Effector memory CD4-positive, alpha-beta T cell (primary cell): ENCODE results near the gene GPC4.

Experiments used
- DNase-seq, 3 donors: peaks; one replicate each; pipeline ENCODE4 v3.0.0-alpha.2; 2020
- H3K27ac ChIP-seq: 2 replicates; pipeline ENCODE4 v1.7.0; 2013; ENCODE audit warnings: mild to moderate bottlenecking, low read length, moderate library complexity; ENCODE audit not compliant: insufficient read depth, poor library complexity, severe bottlenecking
- H3K27me3 ChIP-seq: replicated peaks from 2 replicates; pipeline ENCODE4 v1.7.0; 2013; ENCODE audit warnings: mild to moderate bottlenecking, low read length; ENCODE audit not compliant: insufficient read depth, control insufficient read depth, poor library complexity, severe bottlenecking
- H3K36me3 ChIP-seq: 2 replicates; pipeline ENCODE4 v1.7.0; 2013; ENCODE audit warnings: mild to moderate bottlenecking, low read length, moderate library complexity; ENCODE audit not compliant: control insufficient read depth, insufficient read depth
- H3K4me1 ChIP-seq: 2 replicates; pipeline ENCODE4 v1.7.0; 2013; ENCODE audit warnings: low read length, mild to moderate bottlenecking; ENCODE audit not compliant: control insufficient read depth, insufficient read depth, poor library complexity, severe bottlenecking
- H3K4me3 ChIP-seq: 2 replicates; pipeline ENCODE4 v1.7.0; 2013; ENCODE audit warnings: low read length, low read depth, mild to moderate bottlenecking; ENCODE audit not compliant: insufficient read depth, poor library complexity, severe bottlenecking
- H3K9me3 ChIP-seq: 2 replicates; pipeline ENCODE4 v1.7.0; 2013; ENCODE audit warnings: mild to moderate bottlenecking, low read length, moderate library complexity; ENCODE audit not compliant: control insufficient read depth

GPC4 gene

GRCh38 chrX:133373386-133374079 is 41.8 kb downstream of the GPC4 start:
- Histone ChIP-seq H3K4me1 (no peaks in the 10 kb centered on the region), H3K4me3 (no peak overlapping the region), H3K36me3 (no peaks in the 10 kb centered on the region), H3K27ac (no peak overlapping the region), H3K27me3 (no peaks in the 10 kb centered on the region), H3K9me3 (no peaks in the 10 kb centered on the region)
- DNase-seq, result no peak

- Histone ChIP-seq H3K27ac (no peak overlapping the region), H3K36me3 (no peaks in the 10 kb centered on the region), H3K4me1 (no peaks in the 10 kb centered on the region), H3K9me3 (no peaks in the 10 kb centered on the region), H3K4me3 (no peak overlapping the region), H3K27me3 (no peaks in the 10 kb centered on the region)
- DNase-seq, result no peak
Measured at GRCh38 chrX:133370696-133371275, 44.5 kb downstream of the GPC4 start.

DNA sequence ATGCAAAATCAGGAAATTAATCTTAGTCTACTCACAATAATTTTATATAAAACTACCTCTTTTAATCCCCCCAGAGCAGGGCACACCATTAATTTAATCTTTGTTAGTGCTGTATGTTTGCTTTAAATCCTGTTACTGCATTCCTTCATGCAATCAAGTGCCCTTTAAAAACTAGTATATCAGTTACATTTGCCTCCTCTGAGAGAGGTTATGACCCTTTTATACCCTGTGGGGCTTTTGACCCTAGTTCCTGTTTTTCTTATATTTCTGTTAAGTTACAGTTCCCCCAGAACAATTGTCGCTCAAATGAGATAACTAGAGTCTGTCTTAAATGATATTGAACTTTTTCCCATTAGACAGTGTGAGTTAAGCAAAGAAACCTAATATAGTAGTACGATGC is 46.2 kb downstream of the GPC4 start:
- H3K27ac ChIP-seq, result no peak overlapping the region
- no peaks in the 10 kb centered on the region for H3K27me3 ChIP-seq
- no peak for DNase-seq
- H3K9me3 ChIP-seq, result no peaks in the 10 kb centered on the region
- H3K4me3 ChIP-seq, result no peak overlapping the region
- H3K36me3 ChIP-seq, result no peaks in the 10 kb centered on the region
- no peaks in the 10 kb centered on the region for H3K4me1 ChIP-seq

- H3K27ac ChIP-seq, result no peak overlapping the region
- H3K27me3 ChIP-seq, result no peaks in the 10 kb centered on the region
- no peak overlapping the region for H3K4me3 ChIP-seq
- no peaks in the 10 kb centered on the region for H3K9me3 ChIP-seq
- H3K4me1 ChIP-seq, result no peaks in the 10 kb centered on the region
- no peak for DNase-seq
- no peaks in the 10 kb centered on the region for H3K36me3 ChIP-seq
Measured at GRCh38 chrX:133366735-133367134, 48.6 kb downstream of the GPC4 start.

DNA sequence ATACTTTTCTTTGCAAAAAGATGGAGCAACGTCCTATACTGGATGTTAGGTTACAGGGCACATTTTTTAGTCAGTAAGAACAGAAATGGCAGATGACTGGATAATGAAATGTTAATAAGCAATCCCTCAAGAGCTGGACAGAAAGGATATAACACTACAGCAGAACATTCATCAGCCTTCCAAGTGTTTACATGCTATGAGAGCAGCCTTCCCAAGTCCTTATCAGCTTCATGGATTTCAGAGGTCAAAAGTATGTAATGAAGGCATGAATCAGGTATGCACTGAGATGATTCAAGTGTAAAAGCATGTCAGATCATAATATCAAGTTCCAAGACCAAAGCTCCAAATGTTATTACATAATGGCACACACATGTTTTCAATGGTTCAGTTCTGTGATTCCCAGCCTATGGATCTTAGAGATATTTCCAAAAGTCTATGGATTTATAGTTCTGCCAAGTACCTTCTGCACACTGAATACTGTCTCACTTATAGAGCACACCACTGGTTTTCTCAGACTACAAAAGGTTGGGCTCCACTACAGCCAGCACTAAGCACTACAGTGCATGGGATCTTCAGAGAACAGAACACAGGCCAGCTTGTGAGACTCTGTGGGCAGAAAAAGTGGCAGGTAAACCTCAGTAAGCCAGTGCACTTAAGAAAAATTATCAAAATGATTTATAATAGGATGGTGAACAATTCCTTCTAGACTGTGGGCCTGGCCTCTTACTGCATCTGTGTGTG is 49.2 kb downstream of the GPC4 start:
- no peaks in the 10 kb centered on the region for H3K4me1 ChIP-seq
- H3K27ac ChIP-seq, result no peak overlapping the region
- no peaks in the 10 kb centered on the region for H3K36me3 ChIP-seq
- no peak for DNase-seq
- no peaks in the 10 kb centered on the region for H3K9me3 ChIP-seq
- no peaks in the 10 kb centered on the region for H3K27me3 ChIP-seq
- no peak overlapping the region for H3K4me3 ChIP-seq

- Histone ChIP-seq H3K27me3 (no peaks in the 10 kb centered on the region), H3K9me3 (no peaks in the 10 kb centered on the region), H3K27ac (no peak overlapping the region), H3K4me3 (no peak overlapping the region), H3K4me1 (no peaks in the 10 kb centered on the region), H3K36me3 (no peaks in the 10 kb centered on the region)
- no peak for DNase-seq
Measured at GRCh38 chrX:133364865-133365264, 50.4 kb downstream of the GPC4 start.

DNA sequence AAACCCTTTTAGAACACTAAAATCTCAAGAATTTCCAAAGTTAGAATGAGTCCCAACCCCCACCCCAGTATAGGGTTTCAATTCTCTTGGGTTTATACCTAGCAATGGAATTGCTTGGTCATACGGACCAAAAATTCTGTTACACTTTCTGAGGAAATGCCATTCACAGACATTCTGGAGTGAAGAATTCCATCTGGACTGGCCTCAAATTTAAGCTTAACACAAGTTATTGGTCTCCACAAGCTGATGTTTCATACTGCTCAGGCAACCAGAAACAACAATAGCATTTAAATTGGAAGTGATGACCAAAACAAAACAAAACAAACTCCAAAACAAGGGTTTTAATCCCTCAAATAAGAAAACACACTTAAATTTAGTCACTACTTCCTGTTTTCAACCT is 51.1 kb downstream of the GPC4 start:
- H3K9me3 ChIP-seq, result no peaks in the 10 kb centered on the region
- no peak overlapping the region for H3K4me3 ChIP-seq
- H3K4me1 ChIP-seq, result no peaks in the 10 kb centered on the region
- H3K27ac ChIP-seq, result no peak overlapping the region
- no peak for DNase-seq
- no peaks in the 10 kb centered on the region for H3K27me3 ChIP-seq
- H3K36me3 ChIP-seq, result no peaks in the 10 kb centered on the region

DNA sequence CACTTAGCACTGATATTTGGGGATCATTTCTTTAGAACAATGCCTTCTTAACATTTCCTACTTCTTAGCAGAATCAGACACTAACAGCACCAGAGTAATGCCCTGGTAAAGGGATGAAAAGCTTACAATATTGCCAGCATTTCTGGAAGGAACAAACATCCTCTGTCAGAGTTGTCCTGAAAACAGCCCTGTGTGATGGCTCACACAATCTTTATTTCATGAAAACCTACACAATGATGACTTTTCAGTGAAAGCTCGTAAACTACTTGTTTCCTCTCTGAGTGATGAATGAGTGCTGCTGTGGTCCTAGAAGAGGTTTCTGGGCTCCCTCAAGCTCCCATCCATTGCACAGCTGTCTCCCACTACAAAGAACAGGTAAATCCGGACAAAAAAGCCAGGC is 52.8 kb downstream of the GPC4 start:
- no peaks in the 10 kb centered on the region for H3K27me3 ChIP-seq
- no peaks in the 10 kb centered on the region for H3K9me3 ChIP-seq
- no peak for DNase-seq
- H3K36me3 ChIP-seq, result no peaks in the 10 kb centered on the region
- H3K27ac ChIP-seq, result no peak overlapping the region
- H3K4me3 ChIP-seq, result no peak overlapping the region
- no peaks in the 10 kb centered on the region for H3K4me1 ChIP-seq

- no peaks in the 10 kb centered on the region for H3K36me3 ChIP-seq
- no peaks in the 10 kb centered on the region for H3K27me3 ChIP-seq
- H3K9me3 ChIP-seq, result no peaks in the 10 kb centered on the region
- H3K27ac ChIP-seq, result no peak overlapping the region
- H3K4me3 ChIP-seq, result no peak overlapping the region
- DNase-seq, result no peak
- no peaks in the 10 kb centered on the region for H3K4me1 ChIP-seq
Measured at GRCh38 chrX:133359466-133359865, 55.8 kb downstream of the GPC4 start.

GRCh38 chrX:133353233-133353632 is 62.1 kb downstream of the GPC4 start:
- Histone ChIP-seq H3K4me1 (no peaks in the 10 kb centered on the region), H3K27me3 (no peaks in the 10 kb centered on the region)

More at GRCh38 chrX:133353233-133353632, 62.1 kb downstream of the GPC4 start:
- H3K9me3 ChIP-seq, result no peaks in the 10 kb centered on the region
- no peaks in the 10 kb centered on the region for H3K36me3 ChIP-seq
- H3K4me3 ChIP-seq, result no peak overlapping the region
- no peak overlapping the region for H3K27ac ChIP-seq
- DNase-seq, result no peak
